ENCODE measurements around the gene TOR2A. TPM values are rescaled to one million over a fixed set of nuclear protein-coding genes. Genes with fewer than 3 reads are reported as not detected.

Gene TOR2A
- total RNA-seq, 1 donor from 2014 or later, result 13.0 TPM

GRCh38 chr9:127772603-127773002 lies 37.5 kb upstream of the TOR2A start:
- no peak for TF ChIP-seq CTCF (conservative IDR thresholded peaks at IDR 0.05; ENCODE audit: low read depth, low read length)
- no peak overlapping the region for H3K4me3 ChIP-seq (ENCODE audit: low read depth, low read length)
- DNase-seq (ENCODE audit: low read depth), result no peak

- no peak for TF ChIP-seq CTCF (conservative IDR thresholded peaks at IDR 0.05; ENCODE audit: low read depth, low read length)
- no peak for DNase-seq (ENCODE audit: low read depth)
- H3K4me3 ChIP-seq (ENCODE audit: low read depth, low read length), result peak overlapping the region; percentile 53
These were observed 36.6 kb upstream of the TOR2A start for GRCh38 chr9:127771570-127772189.

DNA sequence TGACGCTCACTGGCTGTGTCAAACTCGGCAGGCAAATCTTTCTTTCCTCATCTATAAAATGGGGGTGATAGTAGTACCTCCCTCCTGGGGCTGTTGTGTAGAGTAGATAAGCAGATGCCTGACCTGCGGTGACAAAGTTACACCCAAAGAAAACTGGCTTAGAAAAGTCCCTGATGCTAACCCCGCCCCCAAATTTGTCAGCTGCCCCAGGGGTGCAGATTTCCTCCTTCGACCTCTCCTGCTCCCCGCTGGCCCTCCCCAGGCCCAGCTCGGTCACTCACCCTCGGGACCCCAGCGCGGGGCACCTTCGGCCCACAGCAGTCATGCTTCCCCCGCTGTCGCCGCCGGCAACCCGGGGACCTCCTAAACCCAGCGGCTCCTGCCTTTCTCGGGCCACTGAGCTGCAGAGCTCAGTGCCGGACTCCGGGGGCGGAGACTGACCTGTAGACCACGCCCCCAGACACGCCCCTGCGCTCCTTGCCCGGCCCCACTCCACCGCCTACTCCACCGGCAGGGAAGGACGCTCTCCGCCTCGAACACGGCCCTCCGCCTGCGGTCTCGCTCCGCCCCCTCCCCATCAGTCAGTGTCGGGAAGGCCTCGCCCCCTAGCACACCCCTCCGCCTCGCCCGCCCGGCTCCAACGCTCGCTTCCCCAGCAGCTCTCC lies 35.9 kb upstream of the TOR2A start:
- DNase-seq (ENCODE audit: low read depth), result peak; percentile 62
- H3K4me3 ChIP-seq (ENCODE audit: low read depth, low read length), result peak overlapping the region; percentile 53
- TF ChIP-seq CTCF (conservative IDR thresholded peaks at IDR 0.05; ENCODE audit: low read depth, low read length), result no peak

DNA sequence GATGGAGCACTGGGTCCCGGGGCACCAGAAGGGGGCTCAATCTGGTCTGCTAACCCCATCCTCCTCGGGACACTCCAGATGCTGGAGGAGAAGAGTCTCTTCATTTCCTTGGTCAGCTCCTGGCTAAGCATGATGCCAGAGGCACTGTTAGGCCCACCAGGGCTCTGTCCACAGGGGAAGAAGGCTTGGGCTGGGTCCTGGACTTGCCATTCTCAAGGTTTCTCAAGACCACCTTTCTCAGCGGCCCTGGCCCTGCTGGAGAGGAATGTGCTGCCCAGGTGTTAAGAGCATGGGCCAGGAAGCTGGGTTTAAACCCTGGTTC lies 35.5 kb upstream of the TOR2A start:
- no peak for TF ChIP-seq CTCF (conservative IDR thresholded peaks at IDR 0.05; ENCODE audit: low read depth, low read length)
- H3K4me3 ChIP-seq (ENCODE audit: low read depth, low read length), result no peak overlapping the region
- no peak for DNase-seq (ENCODE audit: low read depth)

DNA sequence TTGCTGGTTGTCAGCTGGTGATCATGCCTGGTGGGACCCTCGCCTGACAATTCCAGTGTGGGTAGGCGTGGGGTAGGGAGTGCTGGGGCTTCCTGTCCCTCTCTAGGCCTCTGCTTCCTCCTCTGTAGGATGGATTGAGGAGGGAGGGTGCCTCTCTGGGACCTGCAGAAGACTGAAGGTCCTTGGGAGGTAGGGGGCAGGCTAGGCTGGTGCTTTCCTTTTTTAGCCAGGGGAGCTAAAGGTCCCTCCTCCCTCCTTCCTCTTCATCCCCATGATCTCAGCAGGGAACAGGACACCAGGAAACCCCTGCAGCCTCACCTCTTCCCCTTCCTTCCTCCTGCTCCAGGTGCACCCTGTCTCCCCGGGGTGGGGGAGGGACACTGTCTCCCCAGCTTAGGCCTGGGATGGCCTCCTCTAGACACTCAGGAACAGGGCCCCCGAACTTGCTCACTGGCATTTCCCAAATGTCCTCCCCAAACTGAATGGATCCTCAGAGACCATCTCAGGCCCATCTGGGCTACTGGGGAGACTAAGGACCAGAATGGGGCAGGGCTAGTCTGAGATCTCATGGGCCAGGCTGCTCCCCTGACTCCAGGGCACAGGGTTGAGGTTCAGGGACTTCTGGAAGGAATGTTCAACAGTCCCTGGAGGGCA lies 35.0 kb upstream of the TOR2A start:
- no peak for DNase-seq (ENCODE audit: low read depth)
- no peak overlapping the region for H3K4me3 ChIP-seq (ENCODE audit: low read depth, low read length)
- TF ChIP-seq CTCF (conservative IDR thresholded peaks at IDR 0.05; ENCODE audit: low read depth, low read length), result no peak

GRCh38 chr9:127769101-127769500 lies 34.0 kb upstream of the TOR2A start:
- no peak for TF ChIP-seq CTCF (conservative IDR thresholded peaks at IDR 0.05; ENCODE audit: low read depth, low read length)
- DNase-seq (ENCODE audit: low read depth), result no peak
- H3K4me3 ChIP-seq (ENCODE audit: low read depth, low read length), result no peak overlapping the region
